T-helper 9 cell (primary cell): ENCODE measurements around the gene ABR.
"Not testable (repeated sequence)": the region's sequence is repeated elsewhere in the genome, so short reads cannot be mapped to it uniquely, and the experiment has no call there.

Source experiments
- DNase-seq: peaks from one replicate; pipeline ENCODE4 v3.0.0-alpha.2; 2020

Gene ABR

GRCh38 chr17:1120596-1121441 lies 59.0 kb downstream of the ABR start:
- no peak for DNase-seq

DNA sequence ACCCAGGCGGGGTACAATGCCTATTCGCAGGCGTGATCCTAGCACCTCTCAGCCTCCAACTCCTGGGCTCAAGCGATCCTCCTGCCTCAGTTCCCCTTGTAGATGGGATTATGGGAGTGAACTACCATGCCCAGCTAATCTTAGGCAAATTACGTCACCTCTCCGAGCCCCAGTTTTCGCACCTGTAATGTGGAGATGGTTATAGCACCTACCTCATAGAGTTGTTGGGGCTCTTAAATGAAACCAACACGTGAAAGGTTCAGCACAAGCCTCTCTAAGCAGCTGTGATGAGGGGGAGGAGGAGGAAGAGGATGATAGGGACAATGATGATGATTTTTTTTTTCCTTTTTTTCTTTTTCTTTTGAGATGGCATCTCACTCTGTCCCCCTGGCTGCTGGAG lies 59.9 kb downstream of the ABR start:
- no peak for DNase-seq

- DNase-seq, result no peak
Observed at GRCh38 chr17:1116602-1117001, 63.2 kb downstream of the ABR start.

DNA sequence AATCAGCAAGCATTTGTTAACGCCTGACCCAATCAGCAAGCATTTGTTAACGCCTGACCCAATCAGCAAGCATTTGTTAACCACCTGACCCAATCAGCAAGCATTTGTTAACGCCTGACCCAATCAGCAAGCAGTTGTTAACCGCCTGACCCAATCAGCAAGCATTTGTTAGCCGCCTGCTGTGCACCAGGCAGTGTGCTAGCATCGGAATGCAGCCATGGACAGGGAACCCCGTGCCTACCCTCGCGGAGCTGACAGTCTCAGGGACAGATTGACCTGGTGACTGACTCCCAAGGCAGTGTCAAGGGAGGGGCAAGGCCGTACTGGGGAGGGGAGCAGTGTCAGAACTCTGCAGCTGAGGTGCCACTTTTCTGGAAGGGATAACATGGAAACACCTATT lies 66.9 kb downstream of the ABR start:
- no peak for DNase-seq

DNA sequence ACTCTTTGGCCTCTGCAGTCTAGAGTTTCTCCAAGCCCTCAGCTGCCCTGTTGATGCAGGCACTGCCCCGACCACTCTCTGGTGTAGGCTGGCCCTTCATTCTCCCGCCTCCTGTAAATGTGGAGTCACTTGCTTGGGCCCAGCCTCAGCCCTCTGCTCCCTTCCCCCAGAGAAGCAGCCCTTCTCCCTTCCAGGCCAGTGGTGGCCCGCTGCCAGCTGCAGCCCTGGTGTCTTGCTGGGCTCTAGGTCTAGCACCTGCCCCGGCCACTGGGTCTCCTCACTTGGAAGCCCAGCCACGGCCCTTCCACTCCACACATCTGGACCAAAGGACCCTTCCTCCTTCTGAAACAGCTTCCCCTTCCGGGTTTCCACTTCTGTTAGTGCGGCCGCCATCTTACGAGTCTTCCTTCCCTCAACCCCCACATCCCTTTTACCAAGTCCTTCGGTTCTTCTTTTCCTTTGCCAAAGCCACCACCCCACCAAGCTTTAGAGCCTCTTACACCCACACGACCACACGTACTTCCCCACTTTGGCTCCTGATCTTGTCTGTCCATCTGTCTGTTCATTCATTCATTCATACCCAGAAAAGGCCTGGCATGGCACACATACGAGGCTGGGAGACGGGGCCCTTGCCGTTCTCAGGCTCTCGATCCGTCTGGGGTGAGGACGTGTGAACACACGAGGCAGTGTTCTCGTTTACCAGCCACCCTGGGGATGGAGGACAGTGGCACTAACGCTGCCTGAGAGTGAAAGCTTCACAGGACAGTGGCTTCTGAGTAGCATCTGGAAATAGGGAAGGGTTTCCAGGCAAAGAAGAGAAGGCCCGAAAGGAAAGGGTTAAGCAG lies 68.0 kb downstream of the ABR start:
- DNase-seq, result no peak

DNA sequence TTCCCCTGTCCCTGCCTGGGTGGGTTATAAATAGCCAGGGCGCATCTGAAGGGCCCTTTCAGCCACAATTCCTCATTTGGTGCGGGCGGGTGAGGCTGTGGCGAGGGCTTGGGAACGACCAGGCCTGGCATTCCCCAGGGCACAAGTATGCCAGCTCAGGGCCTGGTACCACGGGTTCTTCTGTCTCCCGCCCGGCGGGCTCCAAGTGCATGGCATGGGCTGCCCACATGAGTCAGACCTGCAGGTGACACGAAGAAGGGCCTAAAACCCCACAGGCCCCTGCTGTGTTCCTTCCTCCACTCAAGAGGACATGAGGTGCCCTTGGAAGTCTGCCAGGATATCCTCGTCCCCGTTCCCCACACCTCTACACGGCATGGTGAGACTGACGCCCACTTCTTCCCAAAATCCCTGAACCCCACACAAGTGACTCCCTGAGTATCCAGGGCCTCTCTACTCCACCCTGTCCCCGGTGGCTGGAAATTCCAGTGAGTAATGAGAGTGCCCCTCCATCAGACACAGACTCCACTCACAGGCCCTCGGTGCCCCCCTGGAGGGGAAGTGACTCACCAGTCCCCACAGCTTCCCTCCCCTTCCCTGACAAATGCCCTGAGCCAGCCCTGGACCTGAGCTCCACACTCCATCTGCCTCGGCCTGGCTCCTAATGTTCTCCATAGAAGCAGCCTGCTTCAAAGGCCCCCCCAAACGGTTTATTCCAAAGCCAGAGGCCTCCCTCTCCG lies 68.8 kb downstream of the ABR start:
- DNase-seq, result no peak

- DNase-seq, result no peak
Observed at GRCh38 chr17:1110541-1110861, 69.3 kb downstream of the ABR start.

GRCh38 chr17:1109606-1110540 lies 69.9 kb downstream of the ABR start:
- DNase-seq, result no peak

GRCh38 chr17:1108765-1109605 lies 70.8 kb downstream of the ABR start:
- DNase-seq, result peak; percentile 62

GRCh38 chr17:1108478-1108764 lies 71.4 kb downstream of the ABR start:
- DNase-seq, result peak; percentile 22

GRCh38 chr17:1107777-1108477 lies 71.9 kb downstream of the ABR start:
- DNase-seq, result no peak

- no peak for DNase-seq
Observed at GRCh38 chr17:1107083-1107776, 72.6 kb downstream of the ABR start.

GRCh38 chr17:1104222-1104621 lies 75.6 kb downstream of the ABR start:
- DNase-seq, result no peak

DNA sequence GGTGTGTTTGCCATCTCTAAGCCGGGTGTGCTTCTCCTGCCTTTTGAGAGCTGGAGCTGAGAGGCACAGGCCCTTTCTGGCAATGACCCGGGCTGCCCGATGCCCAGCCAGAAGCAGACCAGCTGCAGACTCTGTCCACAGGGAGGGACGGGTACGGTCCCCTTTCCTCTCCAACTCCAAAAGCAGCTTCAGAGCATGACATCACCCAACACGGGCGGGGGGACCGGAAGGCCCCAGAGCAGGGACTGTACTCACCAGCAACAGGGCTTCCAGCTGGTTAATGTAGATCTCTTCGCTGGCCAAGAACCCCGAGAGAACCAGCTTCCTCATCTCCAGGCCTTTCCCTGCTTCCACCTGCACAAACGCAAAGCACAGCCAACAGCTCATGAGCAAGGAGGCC lies 79.4 kb downstream of the ABR start:
- DNase-seq, result no peak

- no peak for DNase-seq
Observed at GRCh38 chr17:1099242-1099641, 80.5 kb downstream of the ABR start.

- not testable (repeated sequence) for DNase-seq
Observed at GRCh38 chr17:1097972-1098744, 81.6 kb downstream of the ABR start.

DNA sequence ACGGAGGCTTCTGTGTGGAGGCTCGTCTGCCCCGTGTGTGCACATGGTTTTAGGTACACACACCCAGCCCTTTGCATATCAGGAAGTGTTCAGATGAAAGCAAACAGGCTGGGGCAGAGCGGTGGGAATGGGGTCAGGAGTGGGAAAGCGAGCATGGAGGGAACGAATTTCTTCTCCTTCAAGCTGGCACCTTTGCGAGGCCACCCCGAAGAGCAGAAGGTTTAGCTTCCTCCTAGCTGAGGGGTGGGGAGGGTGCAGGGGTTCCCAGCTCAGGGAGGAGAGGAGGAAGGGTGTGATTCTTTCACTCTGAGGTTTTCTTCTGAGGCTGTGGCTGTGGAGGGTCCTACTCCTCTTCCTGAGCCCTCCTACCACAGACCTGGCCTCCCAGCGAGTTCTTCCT lies 83.6 kb downstream of the ABR start:
- no peak for DNase-seq

DNA sequence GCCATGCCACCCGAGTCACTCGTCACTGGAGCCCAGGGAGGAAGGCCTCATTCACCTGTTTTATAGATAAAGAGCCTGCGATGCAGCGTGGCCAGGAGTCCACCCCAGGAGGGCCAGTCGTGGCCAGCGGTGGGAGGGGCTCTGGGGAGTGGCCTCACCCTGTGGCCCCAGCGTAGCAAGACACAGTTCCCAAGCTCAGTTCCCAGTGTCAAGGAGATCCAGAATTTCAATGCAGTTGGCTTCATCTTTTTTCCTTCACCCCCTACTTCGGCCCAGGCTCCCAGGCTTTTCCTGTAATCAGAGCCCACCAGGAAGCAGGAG lies 84.0 kb downstream of the ABR start:
- no peak for DNase-seq

DNA sequence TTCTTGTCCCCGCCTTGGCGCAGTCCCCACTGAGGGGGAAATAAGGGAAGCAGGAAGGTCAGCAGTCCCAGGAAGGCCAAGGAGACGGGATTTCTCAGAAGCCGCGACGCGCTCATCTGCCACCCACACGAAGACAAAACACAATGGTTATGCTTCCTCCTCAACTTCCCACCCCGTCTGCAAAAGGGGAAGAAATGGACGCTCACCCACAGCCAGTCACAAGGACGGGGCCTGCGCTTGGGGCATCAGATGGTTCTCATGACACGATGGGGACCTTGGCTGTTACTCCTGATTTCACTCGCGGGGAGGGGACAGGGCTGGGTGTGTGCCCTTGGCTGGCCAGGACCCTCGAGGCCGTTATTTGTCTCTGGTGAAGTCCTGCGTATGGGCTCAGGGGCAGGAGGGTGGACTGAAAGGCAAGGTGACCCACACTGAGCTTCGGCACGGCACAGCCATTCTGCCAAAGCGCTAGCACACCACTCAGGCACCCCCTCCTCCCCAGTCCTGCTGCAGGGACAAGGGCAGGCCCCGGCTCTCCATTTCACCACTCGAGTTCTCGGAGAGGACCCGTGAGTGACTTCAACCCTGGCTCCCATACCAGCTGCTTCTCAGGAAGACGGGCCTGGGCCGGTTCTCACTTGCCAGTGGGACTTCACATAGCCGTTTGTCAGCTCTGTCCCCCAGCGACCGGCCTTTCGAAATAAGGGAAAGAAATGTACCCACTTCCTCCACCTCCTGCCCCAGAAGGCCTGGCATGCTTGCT lies 84.5 kb downstream of the ABR start:
- no peak for DNase-seq
